ENCODE measurements around the gene WWOX. TPM values are rescaled to one million over a fixed set of nuclear protein-coding genes. Genes with fewer than 3 reads are reported as not detected.

WWOX gene
- total RNA-seq, 1 experiment from 2014 or later: 15.6 TPM

DNA sequence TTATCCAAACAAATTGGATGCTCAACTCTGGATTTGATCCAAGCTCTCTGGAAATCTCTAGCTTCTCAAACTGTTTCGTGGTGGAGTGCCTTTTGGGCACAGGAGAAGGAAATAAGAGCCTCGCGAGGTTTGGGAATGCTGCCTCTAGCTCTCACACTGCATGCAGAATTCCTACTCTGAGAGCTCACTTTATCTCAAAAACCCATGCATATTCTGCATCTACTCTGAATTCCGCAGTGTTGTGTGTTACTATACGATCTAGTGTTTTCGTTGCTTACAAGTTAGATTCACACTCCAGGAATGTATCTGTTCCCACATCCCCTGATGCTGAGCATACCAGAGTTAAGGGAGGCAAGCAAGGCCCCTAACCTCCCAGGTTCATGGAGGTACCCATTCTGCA, 462.7 kb downstream of the WWOX start:
- no peak overlapping the region for H4K5ac ChIP-seq (ENCODE audit: insufficient read length, low read depth, low read length)
- no peak overlapping the region for H3K4me3 Mint-ChIP-seq
- H3K56ac ChIP-seq (ENCODE audit: insufficient read length, low read depth, low read length): no peak overlapping the region
- no peaks in the 10 kb centered on the region for H3K9me3 ChIP-seq (ENCODE audit: control insufficient read depth, low read depth, low read length)
- no peak overlapping the region for H2AK5ac ChIP-seq (ENCODE audit: insufficient read length, low read length)
- no peaks in the 10 kb centered on the region for H3K79me2 ChIP-seq (ENCODE audit: insufficient read depth, low read length)
- H3K4me1 ChIP-seq (ENCODE audit: insufficient read depth, low read length): no peaks in the 10 kb centered on the region; the same call in 1 of the 2 replicates
- H2BK12ac ChIP-seq (ENCODE audit: insufficient read length, low read depth, low read length): no peak overlapping the region
- H3K27ac ChIP-seq (ENCODE audit: insufficient read length, low read depth, low read length): no peak overlapping the region
- TF ChIP-seq, protein P1, sequence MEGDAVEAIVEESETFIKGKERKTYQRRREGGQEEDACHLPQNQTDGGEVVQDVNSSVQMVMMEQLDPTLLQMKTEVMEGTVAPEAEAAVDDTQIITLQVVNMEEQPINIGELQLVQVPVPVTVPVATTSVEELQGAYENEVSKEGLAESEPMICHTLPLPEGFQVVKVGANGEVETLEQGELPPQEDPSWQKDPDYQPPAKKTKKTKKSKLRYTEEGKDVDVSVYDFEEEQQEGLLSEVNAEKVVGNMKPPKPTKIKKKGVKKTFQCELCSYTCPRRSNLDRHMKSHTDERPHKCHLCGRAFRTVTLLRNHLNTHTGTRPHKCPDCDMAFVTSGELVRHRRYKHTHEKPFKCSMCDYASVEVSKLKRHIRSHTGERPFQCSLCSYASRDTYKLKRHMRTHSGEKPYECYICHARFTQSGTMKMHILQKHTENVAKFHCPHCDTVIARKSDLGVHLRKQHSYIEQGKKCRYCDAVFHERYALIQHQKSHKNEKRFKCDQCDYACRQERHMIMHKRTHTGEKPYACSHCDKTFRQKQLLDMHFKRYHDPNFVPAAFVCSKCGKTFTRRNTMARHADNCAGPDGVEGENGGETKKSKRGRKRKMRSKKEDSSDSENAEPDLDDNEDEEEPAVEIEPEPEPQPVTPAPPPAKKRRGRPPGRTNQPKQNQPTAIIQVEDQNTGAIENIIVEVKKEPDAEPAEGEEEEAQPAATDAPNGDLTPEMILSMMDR (conservative IDR thresholded peaks at IDR 0.05): no peak
- no peak overlapping the region for H3K14ac ChIP-seq (ENCODE audit: insufficient read depth, low read length)
- peaks cover 6 to 9% of the 10 kb centered on the region in 2 experiments; a peak in 3 of 5 replicates for H3K9me3 Mint-ChIP-seq
- H2BK15ac ChIP-seq (ENCODE audit: low read depth, low read length): no peak overlapping the region
- H3K27me3 Mint-ChIP-seq (ENCODE audit: low read depth): peaks cover 2% of the 10 kb centered on the region; the same call in 1 of the 2 replicates
- no peak overlapping the region for H2BK120ac ChIP-seq (ENCODE audit: low read depth, low read length, poor library complexity, severe bottlenecking)
- H4K8ac ChIP-seq (replicated peaks; ENCODE audit: insufficient read length, low read depth, low read length): no peak overlapping the region
- no peak for DNase-seq
- H3K23me2 ChIP-seq (ENCODE audit: insufficient read length, low read depth, low read length, poor library complexity, severe bottlenecking): no peaks in the 10 kb centered on the region
- no peaks in the 10 kb centered on the region for H4K20me1 ChIP-seq (ENCODE audit: control insufficient read depth, insufficient read depth, insufficient read length)
- no peak overlapping the region for H3K27ac Mint-ChIP-seq
- no CpG with 5 or more reads among the region's 6 CpGs for WGBS (ENCODE audit: extremely low coverage, insufficient read length, low lambda C conversion rate)
- no peak overlapping the region for H2BK5ac ChIP-seq (ENCODE audit: insufficient read length, low read length)
- H3K79me1 ChIP-seq (ENCODE audit: insufficient read depth, low read depth, low read length, poor library complexity, severe bottlenecking): no peaks in the 10 kb centered on the region
- H2AFZ ChIP-seq (ENCODE audit: low read length): no peak overlapping the region
- H3K4ac ChIP-seq (ENCODE audit: low read depth, low read length): no peak overlapping the region
- H3K36me3 Mint-ChIP-seq (ENCODE audit: insufficient read depth in 1 of 3, low read depth in 3 of 3): peaks cover 0 to 11% (median 6%) of the 10 kb centered on the region in 3 experiments; a peak in 3 of 7 replicates
- no peak overlapping the region for H3K18ac ChIP-seq (ENCODE audit: insufficient read length, low read depth, low read length)
- no peak overlapping the region for H2BK20ac ChIP-seq (ENCODE audit: low read depth, low read length, poor library complexity, severe bottlenecking)
- H3K27me3 ChIP-seq (ENCODE audit: insufficient read depth, low read length): no peaks in the 10 kb centered on the region
- H3K23ac ChIP-seq (ENCODE audit: insufficient read length, low read depth, low read length): no peak overlapping the region
- peaks cover 0 to 3% of the 10 kb centered on the region in 2 experiments; a peak in 2 of 4 replicates for H3K4me1 Mint-ChIP-seq
- no peak overlapping the region for H3K4me2 ChIP-seq (ENCODE audit: insufficient read depth, insufficient read length, low read length)
- no peak overlapping the region for H4K91ac ChIP-seq (ENCODE audit: insufficient read length, low read depth, low read length)
- no peak overlapping the region for H3T11ph ChIP-seq (ENCODE audit: low read length)
- no peak overlapping the region for H3K9ac ChIP-seq (ENCODE audit: extremely low read depth, insufficient read length, low read length)
